HG03097 (cell line): ENCODE data around the gene NME5.
"Not testable (repeated sequence)": the region's sequence is repeated elsewhere in the genome, so short reads cannot be mapped to it uniquely, and the experiment has no call there.

Source experiments
- ATAC-seq: cut with Tn5 transposase; IDR thresholded peaks from one replicate; pipeline ENCODE4 v1.9.1; 2021; ENCODE audit not compliant: unreplicated experiment, low FRiP score

Gene NME5

GRCh38 chr5:138083702-138084101 is 55.5 kb downstream of the NME5 start, which contains the start of gene WNT8A:
Gene WNT8A, plus strand, starts transcription at chr5:138084033. Its CDS starts 95 bp downstream, at chr5:138084128.
- no peak for ATAC-seq

DNA sequence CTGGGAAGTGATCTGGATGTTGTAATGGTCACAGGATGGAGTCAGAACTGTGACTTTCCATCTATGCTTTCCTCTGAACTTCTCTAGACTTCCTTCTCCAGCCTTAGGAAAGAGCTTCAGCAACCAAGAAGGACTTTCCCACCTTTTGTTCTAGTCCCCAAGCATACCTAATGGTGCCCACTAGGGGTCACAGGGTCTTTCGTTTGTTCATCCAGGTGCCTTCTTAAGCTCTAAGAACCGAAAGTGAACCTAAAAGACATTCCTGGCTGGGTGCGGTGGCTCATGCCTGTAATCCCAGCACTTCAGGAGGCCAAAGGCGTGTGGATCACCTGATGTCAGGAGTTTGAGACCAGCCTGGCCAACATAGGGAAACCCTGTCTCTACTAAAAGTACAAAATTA is 57.2 kb downstream of the NME5 start:
- no peak for ATAC-seq

DNA sequence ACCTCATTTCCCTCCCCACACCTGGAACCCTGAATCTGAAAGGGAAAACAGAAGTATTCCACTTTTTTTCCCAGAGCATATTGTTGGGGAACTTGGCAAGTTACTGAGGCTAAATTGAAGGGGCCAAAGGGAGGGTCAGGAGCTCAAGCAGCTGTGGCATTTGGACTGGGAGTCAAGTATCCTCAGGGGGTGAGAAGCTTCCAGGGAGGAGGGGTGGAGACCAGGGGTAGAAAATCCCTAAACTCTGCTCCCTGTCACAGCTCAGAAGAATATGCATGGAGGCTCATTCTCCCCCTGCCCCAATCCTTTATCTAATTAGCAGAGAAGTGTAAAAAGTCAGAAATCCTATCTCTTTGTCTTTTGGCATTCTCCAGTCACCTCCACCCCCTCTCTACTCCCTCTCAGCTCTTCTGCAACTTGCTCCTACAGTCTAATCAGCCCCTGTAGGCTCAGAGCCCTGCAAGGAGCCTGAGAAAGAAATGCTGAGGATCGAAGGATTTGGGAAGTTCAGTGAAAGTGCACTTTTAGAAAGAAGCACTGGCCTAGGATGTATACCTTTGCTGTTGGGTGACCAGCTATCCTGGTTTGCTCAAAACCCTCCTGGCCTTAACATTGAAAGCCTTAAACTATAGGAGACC is 61.1 kb downstream of the NME5 start:
- ATAC-seq = no peak

- no peak for ATAC-seq
Observed at GRCh38 chr5:138077064-138077696, 62.0 kb downstream of the NME5 start.

- not testable (repeated sequence) for ATAC-seq
Observed at GRCh38 chr5:138070026-138070425, 69.2 kb downstream of the NME5 start.

DNA sequence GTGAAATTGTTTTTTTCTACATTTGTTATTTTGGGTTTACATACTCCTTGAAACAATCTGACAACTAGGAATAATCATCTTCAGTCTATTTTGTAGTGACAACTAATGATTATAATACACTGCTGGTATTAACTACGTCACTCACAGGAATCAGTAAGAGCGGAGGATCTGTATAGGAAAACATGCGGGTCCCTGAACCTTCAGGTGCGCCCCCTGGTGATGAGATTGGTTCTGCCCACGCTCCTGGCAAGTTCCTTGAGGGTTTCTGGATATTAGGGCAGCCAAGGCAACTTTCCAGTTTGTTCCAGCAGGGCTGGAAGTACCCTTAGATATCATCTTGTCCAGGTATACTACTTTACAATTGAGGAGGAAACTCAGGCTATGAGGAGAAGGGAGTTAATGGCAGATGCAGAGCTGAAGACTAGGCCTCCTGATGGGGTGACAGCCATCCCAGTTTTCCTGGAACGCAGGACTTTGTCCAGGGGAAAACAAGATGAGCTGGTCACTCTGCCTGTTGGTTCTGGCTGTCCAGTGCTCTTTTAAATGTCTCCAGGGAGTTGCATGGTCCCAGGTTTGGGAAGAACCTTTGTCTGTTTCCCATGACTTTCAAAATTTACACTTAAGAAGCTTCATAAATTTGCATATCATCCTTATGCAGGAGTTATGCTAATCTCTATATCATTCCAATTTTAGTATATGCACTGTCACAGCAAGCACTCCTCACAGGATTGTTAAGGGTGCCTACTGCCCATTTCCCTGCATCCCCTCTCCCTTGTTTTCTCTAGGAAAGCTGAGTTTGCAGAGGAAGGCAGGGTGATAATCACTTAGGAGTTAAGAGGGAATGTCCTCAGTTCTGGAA is 70.3 kb downstream of the NME5 start:
- ATAC-seq = no peak

GRCh38 chr5:138067945-138068344 is 71.3 kb downstream of the NME5 start:
- no peak for ATAC-seq
